Fibroblast of lung (primary cell): ENCODE measurements around the gene ADRM1. TPM values are rescaled to one million over a fixed set of nuclear protein-coding genes. Genes with fewer than 3 reads are reported as not detected.

Source experiments
- DNase-seq, 2 donors: peaks; one replicate each; pipeline versions ENCODE4 v3.0.0 to v3.0.0-alpha.2; 2010; ENCODE audit warnings: low read depth in 2 of 2
- H2AFZ ChIP-seq: 2 replicates; pipeline ENCODE4 v1.5.1; 2012; ENCODE audit warnings: low read length, control low read depth, inconsistent platforms
- H3K27ac ChIP-seq: 2 replicates; pipeline ENCODE4 v1.5.1; 2011; ENCODE audit warnings: low read length, control low read depth; ENCODE audit not compliant: insufficient read depth
- H3K27me3 ChIP-seq: 2 replicates; pipeline ENCODE4 v1.5.1; 2011; ENCODE audit warnings: mild to moderate bottlenecking, low read length; ENCODE audit not compliant: control insufficient read depth, insufficient read depth
- H3K36me3 ChIP-seq: 2 replicates; pipeline ENCODE4 v1.5.1; 2011; ENCODE audit warnings: low read length; ENCODE audit not compliant: control insufficient read depth, insufficient read depth
- H3K4me1 ChIP-seq: 2 replicates; pipeline ENCODE4 v1.5.1; 2011; ENCODE audit warnings: low read length; ENCODE audit not compliant: control insufficient read depth, insufficient read depth; ENCODE audit errors: extremely low read depth
- H3K4me2 ChIP-seq: 2 replicates; pipeline ENCODE4 v1.5.1; 2011; ENCODE audit warnings: low read length, control low read depth; ENCODE audit not compliant: insufficient read depth; ENCODE audit errors: extremely low read depth
- H3K4me3 ChIP-seq, 4 experiments: fragments of 200-600 bp in 1 of 4; sonication (generic) in 1 of 4; replicated peaks in 1 of 4; 2 replicates each; pipeline ENCODE4 v1.5.1; 2011 to 2016; ENCODE audit warnings: low read length in 4 of 4, low read depth in 3 of 4, mild to moderate bottlenecking in 3 of 4, control low read depth in 2 of 4, inconsistent platforms in 1 of 4, mixed read lengths in 1 of 4; ENCODE audit not compliant: insufficient read depth in 1 of 4; ENCODE audit errors: control extremely low read depth in 1 of 4
- H3K79me2 ChIP-seq: 2 replicates; pipeline ENCODE4 v1.5.1; 2012; ENCODE audit warnings: mild to moderate bottlenecking, low read length, inconsistent platforms; ENCODE audit not compliant: control insufficient read depth, insufficient read depth
- H3K9ac ChIP-seq: 2 replicates; pipeline ENCODE4 v1.5.1; 2011; ENCODE audit warnings: mild to moderate bottlenecking, low read length, control low read depth; ENCODE audit not compliant: insufficient read depth
- H3K9me3 ChIP-seq: 2 replicates; pipeline ENCODE4 v1.5.1; 2012; ENCODE audit warnings: low read depth, low read length; ENCODE audit not compliant: control insufficient read depth, insufficient read depth
- H4K20me1 ChIP-seq: 2 replicates; pipeline ENCODE4 v1.5.1; 2011; ENCODE audit warnings: low read length; ENCODE audit not compliant: control insufficient read depth, insufficient read depth; ENCODE audit errors: extremely low read depth
- CTCF ChIP-seq, 2 donors: IDR thresholded peaks in 1 of 2; conservative IDR thresholded peaks in 1 of 2; 1 replicate in 1 of 2; 2 replicates in 1 of 2; pipeline ENCODE4 v1.5.1; 2011 to 2012; ENCODE audit warnings: low read length in 2 of 2, control low read depth in 1 of 2, inconsistent platforms in 1 of 2, low read depth in 1 of 2, mild to moderate bottlenecking in 1 of 2
- EZH2 ChIP-seq: IDR thresholded peaks from 2 replicates; pipeline ENCODE4 v1.5.1; 2012; ENCODE audit warnings: low read length, control low read depth, mild to moderate bottlenecking; ENCODE audit errors: missing control alignments
- polyA plus RNA-seq, 2 donors: library from polyadenylated mRNA; depleted of rRNA in 1 of 2; stranded (reverse) in 1 of 2; unstranded in 1 of 2; fragments of >200 nt; gene quantifications; 2 replicates each; pipeline ENCODE4 v1.2.1, GENCODE V29; 2011 to 2012; ENCODE audit warnings: missing spikeins in 1 of 2
- total RNA-seq: library from RNA; depleted of rRNA; stranded (reverse); fragments of >200 nt; gene quantifications from 2 replicates; pipeline ENCODE4 v1.2.1, GENCODE V29; 2014

The ADRM1 gene
- total and polyA plus RNA-seq, 2 donors (not counting 1 experiment from before 2014, with no cell fraction given): 41.2 to 71.3 TPM

GRCh38 chr20:62354031-62354808 is 51.4 kb downstream of the ADRM1 start:
- Histone ChIP-seq H3K36me3 (peaks cover 9% of the 10 kb centered on the region), H3K4me1 (peaks cover 39% of the 10 kb centered on the region), H3K9me3 (no peaks in the 10 kb centered on the region), H3K79me2 (peaks cover 4% of the 10 kb centered on the region), H3K9ac (no peak overlapping the region), H3K27ac (no peak overlapping the region), H3K4me3 (no peak overlapping the region), H3K27me3 (no peaks in the 10 kb centered on the region), H3K4me2 (no peak overlapping the region), H4K20me1 (no peaks in the 10 kb centered on the region), H2AFZ (no peak overlapping the region)
- no peak for DNase-seq
- TF ChIP-seq EZH2 (no peak), CTCF (conservative IDR thresholded peaks at IDR 0.05 in 1 of 2, IDR thresholded peaks at IDR 0.05 in 1 of 2; ENCODE audit: low read depth in 1 of 2, low read length in 2 of 2) (no peak)

- H3K27me3 ChIP-seq: no peaks in the 10 kb centered on the region
- DNase-seq: no peak
- H3K27ac ChIP-seq: no peak overlapping the region
- H3K9ac ChIP-seq: no peak overlapping the region
- no peak overlapping the region for H2AFZ ChIP-seq
- no peaks in the 10 kb centered on the region for H3K9me3 ChIP-seq
- no peaks in the 10 kb centered on the region for H4K20me1 ChIP-seq
- H3K4me3 ChIP-seq: no peak overlapping the region
- H3K4me2 ChIP-seq: no peak overlapping the region
- H3K36me3 ChIP-seq: peaks cover 7% of the 10 kb centered on the region
- peaks cover 4% of the 10 kb centered on the region for H3K79me2 ChIP-seq
- TF ChIP-seq EZH2: no peak
- no peak for TF ChIP-seq CTCF (conservative IDR thresholded peaks at IDR 0.05 in 1 of 2, IDR thresholded peaks at IDR 0.05 in 1 of 2; ENCODE audit: low read depth in 1 of 2, low read length in 2 of 2)
- H3K4me1 ChIP-seq: peaks cover 39% of the 10 kb centered on the region
Observed at GRCh38 chr20:62354811-62355341, 52.1 kb downstream of the ADRM1 start.

- Histone ChIP-seq H3K4me2 (peak overlapping the region; percentile 72), H3K27me3 (no peaks in the 10 kb centered on the region), H4K20me1 (no peaks in the 10 kb centered on the region), H3K27ac (no peak overlapping the region), H3K9me3 (no peaks in the 10 kb centered on the region), H3K4me3 (peak overlapping the region in 1 of 4 experiments; percentile 14), H3K79me2 (peaks cover 4% of the 10 kb centered on the region), H2AFZ (no peak overlapping the region), H3K9ac (no peak overlapping the region), H3K36me3 (peaks cover 7% of the 10 kb centered on the region), H3K4me1 (peaks cover 39% of the 10 kb centered on the region)
- DNase-seq: peak in 1 of 2 donors; percentile 52
- TF ChIP-seq EZH2 (no peak), CTCF (conservative IDR thresholded peaks at IDR 0.05 in 1 of 2, IDR thresholded peaks at IDR 0.05 in 1 of 2; ENCODE audit: low read depth in 1 of 2, low read length in 2 of 2) (no peak)
Observed at GRCh38 chr20:62355516-62355877, 52.7 kb downstream of the ADRM1 start.
